GM12874 (cell line): ENCODE measurements around the gene HLF.

Source experiments
- CTCF ChIP-seq: IDR thresholded peaks from 2 replicates; pipeline ENCODE4 v1.5.1; 2011; ENCODE audit warnings: low read depth, mild to moderate bottlenecking, control low read depth, low read length, moderate library complexity; ENCODE audit not compliant: insufficient read depth

HLF gene

GRCh38 chr17:55271223-55271571 lies 6.4 kb downstream of the HLF start:
- no peak for TF ChIP-seq CTCF

- no peak for TF ChIP-seq CTCF
These were observed 7.4 kb downstream of the HLF start for GRCh38 chr17:55271958-55272710.

GRCh38 chr17:55272711-55273578 lies 8.2 kb downstream of the HLF start:
- TF ChIP-seq CTCF: no peak

GRCh38 chr17:55273579-55274354 lies 9.0 kb downstream of the HLF start:
- no peak for TF ChIP-seq CTCF

- no peak for TF ChIP-seq CTCF
These were observed 9.8 kb downstream of the HLF start for GRCh38 chr17:55274355-55275255.

GRCh38 chr17:55275894-55276804 lies 11.4 kb downstream of the HLF start:
- no peak for TF ChIP-seq CTCF
